GM13976 (cell line): ENCODE results near the gene CDH23.
A peak's percentile ranks its signal among the peaks of the same experiment; 100 is the strongest.

Experiments
- DNase-seq: peaks from one replicate; pipeline ENCODE4 v3.0.0; 2012; ENCODE audit warnings: low spot score
- CTCF ChIP-seq: IDR thresholded peaks from 2 replicates; pipeline ENCODE4 v1.5.1; 2012; ENCODE audit warnings: borderline replicate concordance, mild to moderate bottlenecking; ENCODE audit not compliant: insufficient read depth; ENCODE audit errors: extremely low read depth, missing control alignments, control extremely low read depth
- in situ Hi-C: fragments of 300-500 bp; cut with MboI; formaldehyde crosslinking; loops from one replicate; pipeline ENCODE4 v1.12.0; 2022; ENCODE audit warnings: low sequenced_read_pairs, mixed read lengths, inconsistent platforms; ENCODE audit not compliant: unreplicated experiment

Gene CDH23

GRCh38 chr10:71723311-71723710 lies 326.6 kb downstream of the CDH23 start:
- no peak for TF ChIP-seq CTCF
- DNase-seq, result no peak
- in situ Hi-C loops, result no loop called here

- in situ Hi-C loops, result no loop called here
- TF ChIP-seq CTCF, result no peak
- no peak for DNase-seq
Measured at GRCh38 chr10:71724539-71724938, 327.8 kb downstream of the CDH23 start.

GRCh38 chr10:71725249-71725648 lies 328.5 kb downstream of the CDH23 start:
- no peak for TF ChIP-seq CTCF
- in situ Hi-C loops, result no loop called here
- DNase-seq, result no peak

- peak; percentile 69 for DNase-seq
- in situ Hi-C loops, result no loop called here
- TF ChIP-seq CTCF, result no peak
Measured at GRCh38 chr10:71725998-71726579, 329.4 kb downstream of the CDH23 start.

- in situ Hi-C loops, result no loop called here
- no peak for DNase-seq
- TF ChIP-seq CTCF, result no peak
Measured at GRCh38 chr10:71726580-71727104, 329.9 kb downstream of the CDH23 start.

- in situ Hi-C loops, result no loop called here
- no peak for TF ChIP-seq CTCF
- peak; percentile 73 for DNase-seq
Measured at GRCh38 chr10:71727105-71727737, 330.5 kb downstream of the CDH23 start.
